ENCODE measurements around the gene TNFSF15.

TNFSF15 gene

DNA sequence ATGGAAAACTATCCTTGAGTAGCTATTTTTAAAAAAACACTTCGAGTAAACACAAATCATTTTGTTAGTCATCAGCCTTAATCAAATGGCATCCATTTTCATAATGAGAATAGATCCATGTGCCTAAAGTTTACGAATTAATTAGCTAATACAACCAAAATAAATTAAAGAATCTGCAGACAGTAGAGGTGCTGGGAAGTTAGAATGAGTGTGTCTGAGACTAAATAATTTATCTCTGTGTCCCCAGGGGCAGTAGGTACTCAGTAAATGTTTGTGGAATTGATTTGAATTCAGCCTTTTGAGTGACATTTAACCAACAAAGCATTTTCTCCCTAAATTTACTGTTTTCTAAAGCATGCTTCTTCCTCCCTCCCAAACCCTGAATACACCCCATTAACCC is 18.6 kb downstream of the TNFSF15 start:
- no peak for DNase-seq

DNA sequence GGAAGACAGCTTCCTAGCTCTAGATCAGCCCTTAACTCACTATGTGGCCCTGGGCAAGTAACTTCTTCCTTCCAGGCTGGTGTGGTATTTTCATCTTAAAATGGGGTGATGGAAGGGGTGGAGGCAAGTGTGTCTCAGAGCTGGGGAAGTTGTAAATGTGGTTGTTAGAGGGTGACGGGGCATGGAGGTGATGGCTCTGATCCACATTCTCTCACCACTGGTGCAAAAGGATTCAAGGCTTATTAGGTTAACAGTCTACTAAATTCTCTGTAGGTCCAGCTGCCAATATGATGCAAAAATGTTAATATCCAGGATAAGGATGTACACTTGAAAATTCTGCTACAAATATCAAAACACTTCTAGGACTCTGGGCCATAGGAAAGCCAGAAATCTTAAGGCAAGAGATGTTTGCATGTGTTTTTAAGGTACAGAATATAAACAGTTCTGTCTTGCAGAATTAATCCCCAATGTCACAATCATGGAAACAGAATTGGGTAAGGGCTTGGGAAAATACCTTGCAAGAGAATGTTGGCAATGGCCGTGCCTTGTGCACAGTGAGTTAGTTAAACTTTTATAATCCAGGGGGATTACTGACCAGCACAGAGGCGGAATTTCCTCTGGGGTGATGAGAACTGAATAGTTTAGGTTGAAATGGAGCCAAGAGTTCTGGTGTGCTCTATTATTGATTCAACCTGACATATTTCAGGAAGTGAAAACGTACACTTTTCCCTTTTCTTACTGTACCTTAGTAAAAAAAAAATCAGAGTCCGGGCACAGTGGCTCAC is 19.8 kb downstream of the TNFSF15 start:
- DNase-seq, result no peak

- no peak for DNase-seq
Measured at GRCh38 chr9:114784721-114785279, 21.0 kb downstream of the TNFSF15 start.

DNA sequence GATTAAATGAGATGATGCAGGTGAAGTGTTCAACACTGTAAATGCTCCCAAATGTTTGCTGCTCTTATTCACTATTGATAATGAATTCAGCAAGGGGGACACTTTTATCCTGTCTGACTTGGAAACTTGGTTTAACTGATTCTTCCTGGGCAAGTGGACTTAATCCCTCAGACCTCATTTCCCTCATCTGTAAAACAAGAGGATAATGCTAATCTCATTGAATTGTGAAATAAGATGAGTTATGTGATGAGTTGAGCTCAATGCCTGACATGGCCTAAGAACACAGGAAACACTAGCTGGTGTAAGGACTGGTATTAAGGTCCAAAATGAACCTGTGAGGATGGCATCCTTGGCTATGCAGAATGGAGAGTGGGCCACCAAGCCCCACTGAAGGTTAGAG is 23.3 kb downstream of the TNFSF15 start:
- no peak for DNase-seq

DNA sequence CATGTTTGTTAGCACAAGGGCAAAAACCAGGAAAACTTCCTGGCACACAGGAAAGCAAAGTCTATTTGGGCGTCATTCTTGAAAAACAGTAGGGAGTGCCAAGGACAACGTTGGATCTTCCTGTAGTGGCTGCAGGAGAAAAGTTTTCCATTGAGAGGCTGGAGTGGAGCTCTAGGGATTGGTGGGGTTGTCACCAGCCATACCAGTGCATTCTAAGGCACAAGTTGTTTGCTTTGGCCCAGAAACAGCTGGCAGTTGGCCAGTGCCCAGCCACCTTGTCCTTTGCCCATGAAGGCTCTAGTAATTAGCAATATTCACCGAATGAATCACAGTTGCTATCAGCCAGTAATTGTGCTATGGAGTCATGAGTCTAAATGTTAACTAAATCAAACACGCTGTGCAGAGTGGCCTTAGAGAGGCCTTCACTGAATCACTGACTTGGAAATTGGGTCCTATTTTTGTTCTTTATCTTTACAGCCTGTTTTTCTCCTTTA is 26.4 kb downstream of the TNFSF15 start:
- no peak for DNase-seq

DNA sequence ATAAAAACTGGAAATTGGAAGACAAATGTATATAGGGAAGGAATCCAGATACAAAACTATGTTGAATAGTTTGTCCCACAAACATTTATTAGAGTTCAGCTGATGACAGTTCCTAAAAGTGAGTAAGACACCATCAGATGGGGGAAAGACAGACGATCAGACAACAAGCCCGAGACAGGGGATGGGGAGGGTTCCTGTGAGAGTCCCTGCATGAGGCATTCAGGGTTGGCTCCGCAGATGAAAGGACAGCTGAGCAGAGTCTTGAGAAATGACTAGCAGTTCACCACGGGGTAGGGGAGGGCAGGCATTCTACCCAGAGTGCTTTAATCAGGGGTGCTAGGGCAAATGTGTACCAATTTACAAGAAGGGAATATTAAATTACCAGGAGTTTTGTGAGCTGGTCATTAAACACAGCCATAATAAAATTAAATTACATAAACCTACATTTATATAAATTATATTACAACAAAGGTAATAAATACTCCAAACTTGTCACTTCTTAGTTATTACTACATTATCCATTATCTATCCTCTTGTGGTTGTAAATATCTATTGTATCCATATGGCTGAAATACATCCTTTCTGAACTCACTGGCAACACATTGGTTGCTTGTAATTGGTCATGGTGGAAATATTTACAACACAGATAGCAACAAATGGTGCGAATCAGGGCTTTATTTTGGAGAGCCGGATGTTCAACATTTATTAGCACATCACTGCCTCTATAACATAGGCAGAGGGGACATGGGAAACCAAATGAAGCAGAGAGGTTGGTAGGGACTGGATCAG is 27.8 kb downstream of the TNFSF15 start:
- DNase-seq, result no peak

DNA sequence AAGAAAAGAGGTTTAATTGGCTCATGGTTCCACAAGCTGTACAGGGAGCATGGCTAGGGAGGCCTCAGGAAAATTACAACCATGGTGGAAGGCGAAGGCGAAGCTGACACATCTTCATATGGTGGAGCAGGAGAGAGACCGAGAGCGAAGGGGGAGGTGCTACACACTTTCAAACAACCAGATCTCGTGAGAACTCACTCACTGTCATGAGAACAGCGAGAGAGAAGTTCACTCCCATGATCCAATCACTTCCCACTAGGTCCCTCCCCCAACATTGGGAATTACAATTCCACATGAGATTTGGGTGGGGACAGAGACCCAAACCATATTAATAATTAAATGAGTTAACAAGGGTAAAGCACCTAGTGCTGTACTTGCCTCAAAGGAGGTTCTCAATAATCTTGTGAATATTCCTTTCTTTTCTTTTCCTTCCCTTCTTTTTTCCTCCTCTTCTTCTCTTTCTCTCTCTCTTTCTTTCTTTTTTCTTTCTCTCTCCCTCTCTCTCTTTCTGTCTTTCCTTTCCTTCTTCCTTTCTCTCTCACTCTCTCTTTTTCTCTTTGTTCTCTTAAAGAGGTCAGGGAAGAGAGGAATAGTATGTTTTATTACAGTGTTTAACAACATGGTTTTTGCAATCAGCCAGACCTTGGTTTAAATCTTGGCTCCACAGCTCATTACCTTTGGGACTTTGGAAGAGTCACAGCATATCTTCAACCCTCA is 29.0 kb downstream of the TNFSF15 start:
- DNase-seq, result no peak

GRCh38 chr9:114775981-114776380 is 29.9 kb downstream of the TNFSF15 start:
- no peak for DNase-seq

DNA sequence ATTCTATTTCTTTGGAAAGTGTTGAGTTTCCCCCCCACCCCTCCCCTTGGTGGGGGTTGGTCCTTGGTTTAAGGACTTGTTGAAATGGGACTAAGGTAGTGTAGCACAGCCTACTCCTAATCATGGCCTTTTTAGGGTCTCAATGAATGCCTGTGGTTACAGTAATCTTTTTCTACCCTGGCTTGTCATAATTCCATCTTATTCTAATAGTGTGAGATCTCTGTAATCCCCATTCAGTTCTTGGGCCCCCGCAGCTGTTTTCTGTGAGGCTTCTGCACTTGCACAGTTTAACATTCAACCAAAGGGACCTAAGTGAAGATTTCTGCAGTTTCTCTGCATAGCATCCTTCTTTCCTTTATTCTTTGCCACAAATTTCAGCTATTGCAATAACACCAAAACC is 30.7 kb downstream of the TNFSF15 start:
- no peak for DNase-seq

GRCh38 chr9:114774524-114774923 is 31.3 kb downstream of the TNFSF15 start:
- DNase-seq, result no peak

DNA sequence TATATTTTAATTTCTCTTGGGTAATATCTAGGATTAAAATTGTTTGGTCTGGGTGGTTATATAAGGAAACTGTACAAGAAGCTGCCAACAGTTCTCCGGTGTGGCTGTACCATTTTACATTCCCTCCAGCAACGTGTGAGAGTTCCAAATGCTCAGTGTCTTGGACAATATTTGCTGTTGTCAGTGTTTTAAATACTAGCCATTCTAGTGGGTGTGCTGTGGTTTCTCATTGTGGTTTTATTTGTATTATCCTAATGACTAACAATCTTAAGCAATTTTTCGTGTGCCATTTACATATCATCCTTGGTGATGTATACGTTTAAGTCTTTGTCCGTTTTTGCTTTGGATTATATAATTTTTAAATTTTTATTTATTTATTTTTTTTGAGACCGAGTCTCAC is 34.0 kb downstream of the TNFSF15 start:
- DNase-seq, result no peak

DNA sequence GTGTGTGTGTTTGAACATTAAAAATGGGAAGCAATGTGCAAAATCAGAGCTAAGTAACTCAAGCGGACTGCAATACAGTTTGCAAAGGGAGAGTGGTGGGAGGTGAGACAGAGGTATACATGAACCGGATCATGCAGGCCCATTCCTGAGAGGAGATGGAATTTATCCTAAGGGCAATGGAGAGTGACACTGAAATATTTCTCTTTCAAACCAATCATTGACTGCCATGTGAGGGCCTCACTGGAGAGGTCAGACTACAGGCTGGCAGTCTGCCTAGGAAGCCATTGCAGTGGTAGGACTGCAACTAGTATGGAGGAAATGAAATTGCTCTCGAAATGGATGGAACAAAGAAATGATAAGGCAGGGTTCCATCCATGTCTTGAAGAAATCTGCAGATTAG is 34.8 kb downstream of the TNFSF15 start:
- no peak for DNase-seq

DNA sequence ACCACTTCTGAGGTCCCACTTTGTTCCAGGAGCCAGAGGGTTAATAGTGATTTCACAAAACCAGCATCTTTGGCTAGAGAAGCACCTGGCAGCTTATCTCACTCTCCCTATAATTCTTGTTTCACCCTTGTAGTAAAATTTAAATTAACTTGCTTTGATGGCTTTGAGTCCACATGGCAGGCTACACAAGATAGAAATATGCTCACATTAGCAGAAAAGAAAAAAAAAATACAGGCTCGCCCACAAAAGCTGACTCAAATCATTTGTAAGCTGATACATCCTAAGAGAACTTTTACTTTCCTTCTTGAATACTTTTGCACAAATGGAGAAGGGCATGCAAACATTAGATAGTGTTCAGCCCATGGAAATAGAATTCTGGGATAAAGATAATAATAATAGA is 36.2 kb downstream of the TNFSF15 start:
- DNase-seq, result no peak

DNA sequence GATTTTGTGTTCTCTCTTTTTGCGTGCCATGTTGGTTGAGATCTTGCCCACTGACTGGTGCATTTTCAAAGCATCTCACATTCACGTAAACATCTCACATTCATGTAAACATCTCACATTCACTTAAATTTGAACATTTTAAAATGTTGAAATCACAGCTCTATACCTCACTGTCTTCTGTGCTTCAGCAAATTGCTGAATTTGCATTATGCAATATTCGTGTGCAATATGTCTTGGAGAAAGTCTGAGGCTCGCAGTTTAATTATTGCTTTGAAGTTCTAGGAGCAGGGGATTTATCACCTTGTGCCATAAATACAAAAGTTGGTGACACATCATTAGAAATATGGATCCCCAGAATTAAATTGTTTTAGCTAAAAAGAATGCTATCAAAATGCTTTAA is 42.6 kb downstream of the TNFSF15 start:
- no peak for DNase-seq

- no peak for DNase-seq
Measured at GRCh38 chr9:114761523-114761922, 44.3 kb downstream of the TNFSF15 start.

DNA sequence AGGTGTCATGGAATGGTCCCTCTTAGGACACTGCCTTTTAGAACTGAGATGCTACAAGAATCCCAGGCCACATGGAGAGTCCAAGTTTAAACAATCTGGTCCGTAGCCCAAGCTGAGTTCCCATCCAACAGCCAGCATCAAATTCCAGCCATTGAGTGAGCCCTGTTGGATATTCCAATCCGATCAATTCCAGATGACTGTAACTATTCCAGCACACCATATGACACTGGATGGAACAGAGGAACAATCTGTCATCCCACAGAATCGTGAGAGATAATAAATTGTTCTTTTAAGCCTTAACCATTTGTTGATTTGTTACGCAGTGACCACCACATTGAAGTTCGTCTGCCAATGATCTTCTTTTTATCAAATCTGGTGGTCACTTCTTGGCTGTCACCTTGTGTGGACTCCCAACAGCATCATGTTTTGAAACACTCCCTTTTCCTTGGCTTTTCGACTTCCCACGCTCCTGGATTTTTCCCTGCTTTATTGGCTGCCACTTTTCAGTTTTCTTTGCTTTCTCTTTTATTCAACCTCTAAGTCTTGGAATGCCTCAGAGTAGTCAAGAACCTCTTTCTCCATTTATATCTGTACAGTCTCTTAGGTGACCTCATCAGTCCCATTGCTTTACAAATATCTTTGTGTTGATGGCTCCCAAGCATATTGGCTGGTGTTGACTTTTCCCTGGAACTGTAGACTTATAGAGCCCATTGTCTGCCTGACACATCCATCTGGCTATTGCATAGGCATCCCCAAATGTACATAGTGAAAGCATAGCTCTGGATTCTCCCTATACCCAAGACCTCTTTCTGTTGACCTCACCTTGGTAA is 46.1 kb downstream of the TNFSF15 start:
- no peak for DNase-seq

DNA sequence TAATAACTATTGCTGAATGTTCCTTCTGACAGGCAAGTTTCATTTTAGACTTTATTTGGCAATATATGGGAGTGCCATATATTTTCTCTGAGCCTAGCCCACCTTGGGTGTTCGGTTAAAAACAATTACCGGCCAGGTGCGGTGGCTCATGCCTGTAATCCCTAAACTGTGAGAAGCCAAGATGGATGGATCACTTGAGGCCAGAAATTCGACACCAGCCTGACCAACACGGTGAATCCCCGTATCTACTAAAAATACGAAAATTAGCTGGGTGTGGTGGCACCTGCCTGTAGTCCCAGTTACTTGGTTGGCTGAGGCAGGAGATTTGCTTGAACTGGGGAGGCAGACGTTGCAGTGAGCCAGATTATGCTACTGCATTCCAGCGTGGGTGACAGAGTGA is 47.9 kb downstream of the TNFSF15 start:
- DNase-seq, result no peak

DNA sequence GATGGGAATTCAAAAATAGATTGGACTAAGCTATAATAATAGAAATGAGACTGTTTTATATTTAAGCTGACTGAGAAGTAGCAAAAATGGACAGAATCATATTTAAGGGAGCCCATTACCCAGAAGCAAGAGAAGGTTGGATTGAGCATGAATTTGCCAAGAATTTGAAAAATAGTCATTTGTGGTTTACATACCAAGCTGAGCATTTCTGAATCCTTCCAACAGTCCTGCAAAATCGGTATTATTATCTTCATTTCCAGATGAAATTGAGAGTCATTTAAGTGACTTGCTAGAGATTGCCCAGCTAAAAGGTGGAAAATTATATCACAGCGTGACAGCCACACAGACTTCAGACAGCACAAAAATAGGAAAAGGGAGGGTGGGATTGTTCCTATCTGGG is 48.4 kb downstream of the TNFSF15 start:
- DNase-seq, result no peak

DNA sequence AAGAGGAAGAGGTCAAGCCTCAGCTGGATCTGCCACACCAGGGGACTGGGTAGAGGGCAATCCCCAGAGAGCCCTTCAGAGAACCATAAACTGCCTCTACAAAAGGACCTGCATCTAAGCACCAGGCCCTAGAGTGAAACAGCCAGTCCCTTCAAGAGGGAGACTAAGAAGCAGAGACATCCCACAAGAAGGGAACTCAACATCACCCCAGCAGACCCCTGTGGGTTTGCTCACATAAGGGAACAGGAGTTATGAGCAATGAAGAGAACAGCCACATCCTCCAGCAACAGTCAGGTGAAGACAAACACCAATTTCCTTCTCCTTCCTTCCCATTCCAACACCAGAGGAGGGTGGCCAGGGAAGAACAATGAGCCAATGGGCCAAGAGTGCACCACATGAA is 48.9 kb downstream of the TNFSF15 start:
- no peak for DNase-seq

- DNase-seq, result no peak
Measured at GRCh38 chr9:114754581-114754980, 51.3 kb downstream of the TNFSF15 start.

GRCh38 chr9:114746591-114747346 is 59.1 kb downstream of the TNFSF15 start:
- no peak for DNase-seq
